H1 (cell line): ENCODE data around the gene TSC22D3.

ENCODE experiments used
- BCL11A ChIP-seq, 2 experiments: IDR thresholded peaks; one replicate each; pipeline ENCODE4 v1.6.1; 2011; ENCODE audit warnings: low read depth in 2 of 2, low read length in 2 of 2, mild to moderate bottlenecking in 2 of 2
- EZH2 ChIP-seq: fragments of 200-600 bp; sonication (generic); IDR thresholded peaks from 2 replicates; pipeline ENCODE4 v1.7.1; 2012; ENCODE audit warnings: low read depth, mild to moderate bottlenecking, moderate library complexity, low read length, inconsistent platforms; ENCODE audit not compliant: severe bottlenecking
- GTF2F1 ChIP-seq: IDR thresholded peaks from 2 replicates; pipeline ENCODE4 v1.6.1; 2012; ENCODE audit warnings: low read depth, low read length, improper control_type of control experiment, borderline replicate concordance
- JUND ChIP-seq: IDR thresholded peaks from 2 replicates; pipeline ENCODE4 v1.6.1; 2011; ENCODE audit warnings: mild to moderate bottlenecking, improper control_type of control experiment, low read length
- POLR2A ChIP-seq, 2 experiments: IDR thresholded peaks; 1 replicate in 1 of 2; 2 replicates in 1 of 2; pipeline ENCODE4 v1.6.1; 2011; ENCODE audit warnings: low read depth in 2 of 2, low read length in 2 of 2, mild to moderate bottlenecking in 2 of 2; ENCODE audit errors: control extremely low read depth in 1 of 2
- POLR2AphosphoS5 ChIP-seq: IDR thresholded peaks from 2 replicates; pipeline ENCODE4 v1.6.1; 2011; ENCODE audit warnings: low read depth, low read length
- YY1 ChIP-seq: IDR thresholded peaks from 2 replicates; pipeline ENCODE4 v1.6.1; 2011; ENCODE audit warnings: low read depth, mild to moderate bottlenecking, low read length
- TF ChIP-seq, protein P1 (sequence below), 3 experiments: IDR thresholded peaks; 1 replicate in 2 of 3; 2 replicates in 1 of 3; pipeline versions ENCODE4 v1.5.1 to v1.6.1; 2011; ENCODE audit warnings: low read length in 3 of 3, mild to moderate bottlenecking in 3 of 3, inconsistent platforms in 2 of 3, low read depth in 1 of 3, moderate library complexity in 1 of 3; ENCODE audit not compliant: insufficient read depth in 1 of 3; ENCODE audit errors: control extremely low read depth in 1 of 3

DNA sequence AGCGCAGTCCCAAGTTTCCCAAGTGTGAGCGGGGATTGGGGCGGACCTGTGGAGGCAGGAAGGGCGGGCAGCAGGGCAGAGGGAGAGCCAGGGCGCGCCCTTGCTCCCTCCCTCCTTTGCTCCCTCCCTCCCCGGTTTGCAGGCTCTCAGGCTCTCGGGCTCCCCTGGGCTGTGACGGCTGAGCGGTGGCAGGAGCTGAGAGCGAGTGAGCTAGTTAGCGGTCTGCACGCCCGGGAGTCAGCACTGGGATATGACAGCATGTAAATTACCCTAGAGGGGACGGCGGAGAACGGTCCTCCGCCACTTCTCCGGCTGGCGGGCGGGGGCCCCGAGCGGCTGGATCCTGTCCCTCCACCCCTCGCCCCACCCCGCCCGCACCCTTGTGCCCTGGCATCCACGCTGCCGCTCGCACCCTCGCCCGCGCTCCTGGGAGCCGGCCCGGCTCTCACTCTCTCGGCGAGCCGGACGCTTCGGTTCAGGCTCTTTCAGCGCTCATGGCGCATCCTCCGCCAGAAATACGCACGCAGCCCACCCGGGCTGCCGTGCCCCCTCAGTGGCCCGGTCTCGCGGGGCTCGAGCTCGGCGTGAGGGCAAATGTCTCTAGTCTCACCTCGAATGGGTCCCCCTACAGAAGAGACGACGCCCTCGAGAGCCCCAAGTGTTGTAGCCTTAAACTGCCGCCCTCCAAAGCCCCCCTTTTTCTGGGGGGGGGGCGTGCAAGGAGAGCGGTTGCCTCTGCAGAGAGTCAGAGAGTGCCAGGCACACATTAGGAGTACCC, at the start of gene TSC22D3:
- TF ChIP-seq POLR2AphosphoS5: no peak
- no peak for TF ChIP-seq YY1
- TF ChIP-seq, protein P1, sequence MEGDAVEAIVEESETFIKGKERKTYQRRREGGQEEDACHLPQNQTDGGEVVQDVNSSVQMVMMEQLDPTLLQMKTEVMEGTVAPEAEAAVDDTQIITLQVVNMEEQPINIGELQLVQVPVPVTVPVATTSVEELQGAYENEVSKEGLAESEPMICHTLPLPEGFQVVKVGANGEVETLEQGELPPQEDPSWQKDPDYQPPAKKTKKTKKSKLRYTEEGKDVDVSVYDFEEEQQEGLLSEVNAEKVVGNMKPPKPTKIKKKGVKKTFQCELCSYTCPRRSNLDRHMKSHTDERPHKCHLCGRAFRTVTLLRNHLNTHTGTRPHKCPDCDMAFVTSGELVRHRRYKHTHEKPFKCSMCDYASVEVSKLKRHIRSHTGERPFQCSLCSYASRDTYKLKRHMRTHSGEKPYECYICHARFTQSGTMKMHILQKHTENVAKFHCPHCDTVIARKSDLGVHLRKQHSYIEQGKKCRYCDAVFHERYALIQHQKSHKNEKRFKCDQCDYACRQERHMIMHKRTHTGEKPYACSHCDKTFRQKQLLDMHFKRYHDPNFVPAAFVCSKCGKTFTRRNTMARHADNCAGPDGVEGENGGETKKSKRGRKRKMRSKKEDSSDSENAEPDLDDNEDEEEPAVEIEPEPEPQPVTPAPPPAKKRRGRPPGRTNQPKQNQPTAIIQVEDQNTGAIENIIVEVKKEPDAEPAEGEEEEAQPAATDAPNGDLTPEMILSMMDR (IDR thresholded peaks at IDR 0.05; ENCODE audit: control extremely low read depth in 1 of 3, insufficient read depth in 1 of 3, low read depth in 1 of 3, low read length in 3 of 3): no peak
- no peak for TF ChIP-seq BCL11A (IDR thresholded peaks at IDR 0.05; ENCODE audit: low read depth in 2 of 2, low read length in 2 of 2)
- TF ChIP-seq EZH2: no peak
- TF ChIP-seq POLR2A (IDR thresholded peaks at IDR 0.05; ENCODE audit: control extremely low read depth in 1 of 2, low read depth in 2 of 2, low read length in 2 of 2): no peak
- TF ChIP-seq JUND: no peak
- no peak for TF ChIP-seq GTF2F1
